GM18520 (cell line): ENCODE data around the gene C9orf85.
"Not testable (repeated sequence)": the region's sequence is repeated elsewhere in the genome, so short reads cannot be mapped to it uniquely, and the experiment has no call there.

Experiments
- ATAC-seq: cut with Tn5 transposase; IDR thresholded peaks from one replicate; pipeline ENCODE4 v1.9.1; 2021; ENCODE audit not compliant: unreplicated experiment

The C9orf85 gene

GRCh38 chr9:71911061-71911907 is at the start of gene C9orf85, which contains the start of gene ABHD17B:
Gene C9orf85 (plus strand): TSS chr9:71911639. CDS start chr9:71911735, 96 bp downstream.
Gene ABHD17B (minus strand): TSS chr9:71911193. CDS start chr9:71875080, 36,113 bp downstream.
- peak; percentile 93 for ATAC-seq

- no peak for ATAC-seq
These were observed 47.8 kb upstream of the C9orf85 start for GRCh38 chr9:71863631-71864030.

GRCh38 chr9:71875345-71875744 is 36.1 kb upstream of the C9orf85 start:
- ATAC-seq = no peak

GRCh38 chr9:71876106-71876505 is 35.3 kb upstream of the C9orf85 start:
- ATAC-seq = no peak

GRCh38 chr9:71876829-71877228 is 34.6 kb upstream of the C9orf85 start:
- no peak for ATAC-seq

- no peak for ATAC-seq
These were observed 32.8 kb upstream of the C9orf85 start for GRCh38 chr9:71878327-71879274.

GRCh38 chr9:71879644-71880174 is 31.7 kb upstream of the C9orf85 start:
- no peak for ATAC-seq

GRCh38 chr9:71884005-71884404 is 27.4 kb upstream of the C9orf85 start:
- ATAC-seq = no peak

GRCh38 chr9:71885467-71885866 is 26.0 kb upstream of the C9orf85 start:
- ATAC-seq = no peak

- no peak for ATAC-seq
These were observed 25.4 kb upstream of the C9orf85 start for GRCh38 chr9:71886015-71886414.

GRCh38 chr9:71886541-71886940 is 24.9 kb upstream of the C9orf85 start:
- no peak for ATAC-seq

GRCh38 chr9:71887362-71887761 is 24.1 kb upstream of the C9orf85 start:
- ATAC-seq = no peak

- ATAC-seq = no peak
These were observed 21.3 kb upstream of the C9orf85 start for GRCh38 chr9:71890042-71890679.

GRCh38 chr9:71891557-71892189 is 19.8 kb upstream of the C9orf85 start:
- ATAC-seq = no peak

GRCh38 chr9:71895117-71895516 is 16.3 kb upstream of the C9orf85 start:
- no peak for ATAC-seq

GRCh38 chr9:71895955-71896354 is 15.5 kb upstream of the C9orf85 start:
- ATAC-seq = no peak

GRCh38 chr9:71896761-71897160 is 14.7 kb upstream of the C9orf85 start:
- ATAC-seq = no peak

- ATAC-seq = peak; percentile 37
These were observed 13.9 kb upstream of the C9orf85 start for GRCh38 chr9:71897577-71897976.

- ATAC-seq = not testable (repeated sequence)
These were observed 12.7 kb upstream of the C9orf85 start for GRCh38 chr9:71898756-71899155.
